Lower leg skin (tissue), 3 donors: ENCODE measurements around the gene MPV17.

Experiments
- CTCF ChIP-seq, 3 donors: fragments of 450-650 bp; IDR thresholded peaks; one replicate each; pipeline ENCODE4 v1.5.1; 2016; ENCODE audit warnings: antibody characterized with exemption in 3 of 3, mild to moderate bottlenecking in 3 of 3, moderate library complexity in 2 of 3
- POLR2A ChIP-seq, 2 donors: fragments of 450-650 bp; IDR thresholded peaks; one replicate each; pipeline ENCODE4 v1.6.1; 2016 to 2017; ENCODE audit warnings: antibody characterized with exemption in 2 of 2, mild to moderate bottlenecking in 1 of 2, moderate library complexity in 1 of 2

- TF ChIP-seq CTCF (IDR thresholded peaks at IDR 0.05) (no peak), POLR2A (IDR thresholded peaks at IDR 0.05) (no peak)
Observed at GRCh38 chr2:27309651-27310050, 13.2 kb downstream of the MPV17 start.
